DLD1 (cell line): ENCODE measurements around the gene SOHLH1.
"Not testable (repeated sequence)": the region's sequence is repeated elsewhere in the genome, so short reads cannot be mapped to it uniquely, and the experiment has no call there.

Experiments used
- in situ Hi-C: cut with HindIII; loops from 2 replicates; pipeline ENCODE4 v1.10.0; 2017; ENCODE audit warnings: low sequenced_read_pairs

Gene SOHLH1

DNA sequence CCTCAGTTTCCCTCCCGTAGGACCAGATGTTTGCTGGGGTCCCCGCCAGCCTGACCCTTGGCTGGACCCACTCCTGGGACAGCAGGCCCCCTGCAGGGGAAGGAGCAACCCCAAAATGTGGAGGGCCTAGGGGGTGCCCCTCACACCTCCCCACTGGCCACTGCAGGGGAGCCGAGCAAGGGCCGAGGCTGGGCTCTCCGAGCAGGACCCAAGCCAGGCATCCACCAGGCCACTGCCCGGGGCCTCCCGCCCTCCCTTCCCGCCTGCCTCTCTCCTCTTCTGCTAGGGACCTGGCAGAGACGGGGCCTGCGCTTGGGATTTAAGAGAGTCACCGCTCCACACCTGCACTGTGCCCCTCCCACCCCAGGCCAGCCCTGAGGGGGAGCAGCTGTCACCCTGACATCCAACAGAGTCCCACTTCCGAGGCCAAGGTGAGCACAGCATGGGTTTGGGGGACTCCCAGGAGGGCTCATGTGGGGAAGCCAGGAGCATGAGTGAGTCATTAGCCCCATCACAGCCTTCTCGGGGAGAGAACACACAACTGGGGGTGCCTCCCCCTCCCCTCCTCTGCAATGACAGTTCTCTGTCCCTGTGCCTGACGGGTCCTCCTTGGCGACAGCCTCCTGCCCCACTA, 15.8 kb downstream of the SOHLH1 start:
- in situ Hi-C loops: no loop called here

GRCh38 chr9:135681161-135681560, 18.1 kb downstream of the SOHLH1 start:
- in situ Hi-C loops: no loop called here

- in situ Hi-C loops: no loop called here
These were observed 19.2 kb downstream of the SOHLH1 start for GRCh38 chr9:135680056-135680455.

DNA sequence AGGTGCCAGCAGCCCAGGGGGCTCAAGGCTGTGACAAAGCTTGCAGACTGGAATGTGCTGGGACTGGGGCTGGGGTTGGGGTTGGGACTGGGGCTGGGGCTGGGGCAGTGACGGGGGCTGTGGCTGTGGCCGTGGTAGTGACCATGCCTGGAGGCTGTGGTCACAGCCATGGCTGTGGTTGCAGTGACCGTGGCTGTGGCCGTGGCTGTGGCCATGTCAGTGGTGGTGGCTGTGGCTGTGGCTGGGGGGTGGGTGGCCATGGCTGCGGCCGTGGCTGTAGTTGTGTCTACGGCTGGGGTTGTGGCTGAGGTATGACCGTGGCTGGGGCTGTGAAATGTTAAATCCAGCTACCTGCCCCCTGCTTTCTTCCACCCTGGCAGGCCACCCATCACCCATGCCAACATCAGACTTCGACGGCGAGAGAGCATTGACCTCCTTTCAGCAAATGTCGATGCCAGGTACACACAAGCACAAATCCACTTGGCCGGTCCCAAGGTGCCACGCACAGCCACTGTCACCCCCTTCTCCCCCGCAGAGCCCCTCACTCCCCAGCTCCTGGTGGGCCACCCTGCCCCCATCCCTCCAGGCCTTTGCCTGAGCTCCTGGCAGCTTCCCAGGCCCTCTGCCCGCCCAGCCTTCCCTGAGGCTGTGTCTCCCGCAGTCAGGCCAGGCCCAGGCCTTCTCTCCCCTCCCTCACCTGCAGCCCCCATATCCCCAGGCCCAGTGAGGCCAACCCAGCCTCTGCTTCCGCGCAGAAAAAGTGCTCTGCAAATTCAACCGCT, 20.9 kb downstream of the SOHLH1 start:
- in situ Hi-C loops: no loop called here

GRCh38 chr9:135677641-135678168, 21.6 kb downstream of the SOHLH1 start:
- in situ Hi-C loops: no loop called here

DNA sequence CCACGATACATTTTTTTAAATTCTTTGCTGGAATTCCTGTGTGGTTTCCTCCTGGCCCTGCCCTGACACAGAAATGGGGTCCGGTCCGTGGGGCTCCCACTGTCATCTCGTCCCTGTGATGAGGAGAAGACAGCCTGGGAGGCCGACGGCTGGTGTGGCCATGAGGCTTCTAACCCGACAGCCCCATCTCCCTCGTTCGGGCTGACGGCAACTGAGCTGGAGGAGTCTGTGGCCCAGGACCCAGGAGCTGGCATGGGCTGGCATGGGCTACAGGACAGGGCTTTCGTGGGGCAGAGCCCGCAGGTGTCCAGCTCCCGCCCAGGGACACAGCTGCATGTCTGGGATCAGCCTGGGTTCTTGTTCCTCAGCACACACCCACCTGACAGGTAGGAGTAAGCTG, 22.4 kb downstream of the SOHLH1 start:
- in situ Hi-C loops: no loop called here

GRCh38 chr9:135674977-135675376, 24.3 kb downstream of the SOHLH1 start:
- in situ Hi-C loops: no loop called here

GRCh38 chr9:135673941-135674340, 25.3 kb downstream of the SOHLH1 start:
- in situ Hi-C loops: no loop called here

GRCh38 chr9:135672786-135673185, 26.5 kb downstream of the SOHLH1 start:
- in situ Hi-C loops: not testable (repeated sequence)

- in situ Hi-C loops: no loop called here
These were observed 27.7 kb downstream of the SOHLH1 start for GRCh38 chr9:135671591-135672041.

GRCh38 chr9:135670721-135671590, 28.3 kb downstream of the SOHLH1 start:
- in situ Hi-C loops: no loop called here

GRCh38 chr9:135669616-135670285, 29.5 kb downstream of the SOHLH1 start:
- in situ Hi-C loops: no loop called here

GRCh38 chr9:135669018-135669417, 30.3 kb downstream of the SOHLH1 start:
- in situ Hi-C loops: not testable (repeated sequence)

- in situ Hi-C loops: no loop called here
These were observed 31.7 kb downstream of the SOHLH1 start for GRCh38 chr9:135667463-135668001.

DNA sequence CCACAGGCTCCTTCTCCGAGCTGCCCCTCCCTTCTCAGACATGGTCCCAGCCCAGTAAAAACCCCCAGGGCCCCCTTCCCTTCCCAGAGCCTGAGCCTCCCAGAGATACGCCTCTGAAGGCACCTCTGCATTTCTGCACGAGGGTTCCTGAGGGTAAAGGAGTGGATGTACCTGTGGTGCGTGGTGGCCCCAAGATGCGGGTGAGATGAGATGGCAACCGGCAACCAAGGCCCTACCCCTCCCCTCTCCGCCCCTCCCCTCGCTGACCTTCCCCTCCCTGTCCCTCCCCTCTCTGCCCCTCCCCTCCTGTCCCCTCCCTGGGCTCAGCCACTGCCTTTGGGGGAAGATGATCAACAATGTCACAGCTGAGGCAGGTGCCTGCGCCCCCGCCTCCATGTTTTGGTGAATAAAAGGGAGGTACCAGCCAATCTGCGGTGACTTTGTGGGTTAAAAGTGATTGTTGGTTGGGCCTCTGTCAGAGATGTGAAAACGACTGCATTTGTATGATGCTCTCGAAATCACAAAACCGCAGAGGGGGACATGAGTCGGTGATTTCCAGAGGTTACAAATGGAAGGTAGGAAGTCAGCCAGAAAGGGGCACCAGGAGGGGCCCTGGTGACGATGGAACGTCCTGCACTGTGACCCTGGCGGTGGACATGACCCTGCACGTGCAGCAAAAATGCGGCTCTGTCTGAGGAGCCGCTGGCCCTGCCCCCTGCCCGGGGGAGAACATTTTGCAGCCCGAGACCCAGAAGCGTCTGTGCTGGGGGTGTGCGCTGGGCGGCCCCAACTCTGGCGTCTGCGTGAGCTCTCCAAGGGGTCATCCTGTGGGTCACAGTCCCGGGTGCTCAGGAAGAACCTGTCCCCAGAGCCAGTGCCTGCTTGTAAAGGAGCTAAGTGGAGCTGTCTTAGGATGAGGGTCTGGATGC, 32.5 kb downstream of the SOHLH1 start:
- in situ Hi-C loops: no loop called here

DNA sequence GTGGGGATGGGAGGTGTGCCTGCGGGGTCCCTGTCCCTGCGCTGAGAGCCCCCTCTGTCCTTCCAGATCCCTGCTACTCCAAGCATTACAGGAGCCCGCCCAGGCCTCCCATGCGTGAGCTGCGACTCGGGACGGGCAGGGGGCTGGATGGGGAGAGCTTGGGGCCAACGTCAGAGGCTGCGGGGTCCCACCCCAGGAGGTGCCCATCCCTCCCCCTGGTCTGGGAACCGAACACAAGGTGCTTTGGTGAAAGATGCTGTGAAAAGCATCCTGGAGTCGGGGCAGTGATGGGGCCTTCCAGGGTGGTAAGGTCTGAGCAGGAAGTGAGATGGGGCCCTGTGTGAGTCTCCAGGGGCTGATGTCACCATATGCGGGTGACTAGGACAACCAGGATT, 33.5 kb downstream of the SOHLH1 start:
- in situ Hi-C loops: no loop called here

DNA sequence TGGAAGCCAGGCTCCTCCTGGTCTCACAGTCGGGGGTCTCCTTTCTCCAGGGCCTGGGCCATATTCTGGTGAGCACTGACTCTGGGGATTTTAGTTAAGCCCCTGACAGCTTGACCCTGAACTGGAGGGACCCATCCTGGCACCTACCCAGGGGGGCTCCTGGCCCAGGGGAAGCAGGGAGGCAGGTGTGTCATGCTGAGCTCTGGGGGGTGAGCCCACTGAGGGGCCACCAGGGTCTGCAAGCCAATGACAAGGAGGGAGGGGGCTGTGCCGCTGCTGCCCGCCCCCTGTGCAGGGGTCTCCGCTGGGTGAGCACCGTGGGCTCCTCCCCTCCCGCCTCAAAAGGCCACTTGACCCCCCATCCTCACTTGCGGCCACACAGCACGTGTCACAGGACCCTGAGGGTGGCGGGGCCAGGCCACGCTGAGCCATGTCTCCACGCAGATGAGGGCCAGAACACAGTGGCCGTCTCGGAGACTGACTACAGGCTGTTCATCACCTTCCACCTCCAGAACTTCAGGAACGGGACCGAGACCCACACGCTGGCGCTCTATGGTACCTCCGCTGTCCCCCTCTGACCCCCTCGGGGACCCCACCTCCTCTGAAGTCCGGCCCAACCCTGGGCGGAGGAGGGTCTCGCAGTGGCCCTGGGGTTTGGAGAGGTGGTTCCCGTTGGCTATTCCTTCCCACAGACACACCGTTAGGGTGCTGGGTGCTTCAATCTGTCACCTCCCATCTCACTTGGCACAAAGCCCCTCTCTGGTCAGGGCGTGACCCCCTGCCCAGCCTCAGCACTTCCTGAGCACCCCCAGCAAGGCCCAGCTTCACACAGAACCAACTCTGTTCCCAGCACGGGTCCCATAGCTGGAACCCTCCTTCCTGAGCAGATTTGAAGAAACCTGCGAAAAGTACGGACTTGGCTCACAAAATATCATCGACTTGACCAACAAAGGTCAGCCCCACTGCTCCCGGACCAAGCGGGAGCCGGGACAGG, 34.2 kb downstream of the SOHLH1 start:
- in situ Hi-C loops: no loop called here

DNA sequence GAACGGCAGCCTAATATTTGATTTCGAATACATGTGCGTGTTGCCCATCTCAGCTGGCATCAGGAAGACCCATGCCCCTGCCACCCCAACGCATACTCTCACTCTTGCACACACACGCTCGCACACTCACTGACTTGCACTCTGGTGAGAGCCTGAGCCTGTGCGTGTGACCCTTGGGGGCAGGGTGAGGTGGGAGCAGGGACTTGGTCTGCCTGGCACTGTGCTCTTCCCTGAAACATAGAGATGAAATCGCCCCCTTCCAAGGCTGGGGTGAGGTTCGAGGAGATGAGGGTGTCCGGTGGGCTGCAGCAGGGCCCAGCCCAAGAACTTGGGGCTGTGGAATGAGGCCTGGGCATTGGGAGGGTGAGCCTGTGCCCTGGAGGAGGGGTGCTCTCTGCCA, 35.0 kb downstream of the SOHLH1 start:
- in situ Hi-C loops: no loop called here
